BE2C (cell line): ENCODE results near the gene MYADML2.
A peak's percentile ranks its signal among the peaks of the same experiment; 100 is the strongest.

Experiments
- DNase-seq: peaks from one replicate; pipeline ENCODE4 v3.0.0-alpha.2; 2020
- H3K27me3 ChIP-seq: fragments of 250-450 bp; sonication (Bioruptor Pico); 2 replicates; pipeline ENCODE4 v1.5.1; 2020; ENCODE audit warnings: mild to moderate bottlenecking
- H3K36me3 ChIP-seq: fragments of 250-450 bp; sonication (Bioruptor Pico); 2 replicates; pipeline ENCODE4 v1.5.1; 2020; ENCODE audit warnings: mild to moderate bottlenecking
- H3K4me1 ChIP-seq: fragments of 250-450 bp; sonication (Bioruptor Pico); 2 replicates; pipeline ENCODE4 v1.5.1; 2020
- H3K4me3 ChIP-seq: 2 replicates; pipeline ENCODE4 v1.5.1; 2011; ENCODE audit warnings: low read depth, low read length
- H3K9me3 ChIP-seq: fragments of 250-450 bp; sonication (Bioruptor Pico); 2 replicates; pipeline ENCODE4 v1.5.1; 2020
- TF ChIP-seq, protein P1 (sequence below): IDR thresholded peaks from 2 replicates; pipeline ENCODE4 v1.5.1; 2012; ENCODE audit warnings: mild to moderate bottlenecking, low read depth, low read length

Gene MYADML2

DNA sequence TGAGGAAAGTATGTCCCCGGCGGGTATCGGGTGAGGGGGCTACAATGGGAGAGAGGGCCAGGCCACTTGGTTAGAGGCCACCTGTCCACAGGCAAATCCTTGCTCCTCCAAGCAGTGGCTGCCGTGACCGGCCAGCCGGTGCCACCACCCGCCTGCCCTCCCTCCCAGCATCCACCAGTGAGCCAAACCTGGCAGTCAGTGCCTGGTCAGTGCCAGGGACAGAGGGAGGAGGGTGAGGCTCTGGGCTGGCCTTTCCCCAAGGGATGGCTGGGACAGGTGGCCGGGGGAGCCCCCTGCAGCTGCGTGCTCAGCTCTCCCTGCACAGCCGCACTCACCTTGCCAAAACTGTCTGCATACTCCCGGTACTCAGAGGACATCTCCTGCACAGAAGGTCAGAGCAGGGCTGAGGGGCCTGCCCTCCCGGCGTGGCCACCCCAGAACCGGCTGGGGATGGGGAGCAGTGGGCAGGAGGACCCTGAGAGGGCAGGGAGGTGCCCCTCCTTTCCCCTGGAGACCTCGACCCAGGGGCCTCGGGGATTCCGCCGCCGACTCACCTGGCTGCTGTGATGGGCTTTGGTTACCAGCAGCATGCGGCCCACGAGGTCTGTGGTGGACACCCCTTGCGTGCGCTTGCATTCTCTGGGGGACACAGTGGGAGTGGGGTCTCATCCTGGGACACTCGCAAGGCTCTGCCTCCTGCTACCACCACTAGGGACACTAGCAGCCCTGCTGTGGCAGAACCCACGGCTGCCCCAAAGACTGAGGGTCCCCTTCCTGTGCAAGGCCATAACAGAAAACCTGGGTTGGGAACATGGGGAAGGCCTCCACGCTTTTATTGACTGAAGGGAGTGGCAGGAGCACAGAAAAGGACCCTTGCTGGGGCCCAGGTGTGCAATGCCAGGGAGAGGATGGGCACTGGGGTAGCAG lies 39.6 kb downstream of the MYADML2 start:
- DNase-seq, result no peak
- no peak overlapping the region for H3K4me3 ChIP-seq
- H3K36me3 ChIP-seq, result peaks cover 10% of the 10 kb centered on the region
- TF ChIP-seq, protein P1, sequence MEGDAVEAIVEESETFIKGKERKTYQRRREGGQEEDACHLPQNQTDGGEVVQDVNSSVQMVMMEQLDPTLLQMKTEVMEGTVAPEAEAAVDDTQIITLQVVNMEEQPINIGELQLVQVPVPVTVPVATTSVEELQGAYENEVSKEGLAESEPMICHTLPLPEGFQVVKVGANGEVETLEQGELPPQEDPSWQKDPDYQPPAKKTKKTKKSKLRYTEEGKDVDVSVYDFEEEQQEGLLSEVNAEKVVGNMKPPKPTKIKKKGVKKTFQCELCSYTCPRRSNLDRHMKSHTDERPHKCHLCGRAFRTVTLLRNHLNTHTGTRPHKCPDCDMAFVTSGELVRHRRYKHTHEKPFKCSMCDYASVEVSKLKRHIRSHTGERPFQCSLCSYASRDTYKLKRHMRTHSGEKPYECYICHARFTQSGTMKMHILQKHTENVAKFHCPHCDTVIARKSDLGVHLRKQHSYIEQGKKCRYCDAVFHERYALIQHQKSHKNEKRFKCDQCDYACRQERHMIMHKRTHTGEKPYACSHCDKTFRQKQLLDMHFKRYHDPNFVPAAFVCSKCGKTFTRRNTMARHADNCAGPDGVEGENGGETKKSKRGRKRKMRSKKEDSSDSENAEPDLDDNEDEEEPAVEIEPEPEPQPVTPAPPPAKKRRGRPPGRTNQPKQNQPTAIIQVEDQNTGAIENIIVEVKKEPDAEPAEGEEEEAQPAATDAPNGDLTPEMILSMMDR, result 0 out of 2 replicates have a peak, but pooled peaks have one; percentile 10
- H3K27me3 ChIP-seq, result no peaks in the 10 kb centered on the region
- peaks cover 3% of the 10 kb centered on the region for H3K4me1 ChIP-seq
- H3K9me3 ChIP-seq, result no peaks in the 10 kb centered on the region

- no peak for DNase-seq
- Histone ChIP-seq H3K4me3 (no peak overlapping the region), H3K4me1 (peaks cover 5% of the 10 kb centered on the region), H3K9me3 (no peaks in the 10 kb centered on the region), H3K27me3 (no peaks in the 10 kb centered on the region), H3K36me3 (peaks cover 1% of the 10 kb centered on the region)
- TF ChIP-seq, protein P1, result peak; percentile 31
Observed at GRCh38 chr17:81906476-81907218, 40.4 kb downstream of the MYADML2 start.

DNA sequence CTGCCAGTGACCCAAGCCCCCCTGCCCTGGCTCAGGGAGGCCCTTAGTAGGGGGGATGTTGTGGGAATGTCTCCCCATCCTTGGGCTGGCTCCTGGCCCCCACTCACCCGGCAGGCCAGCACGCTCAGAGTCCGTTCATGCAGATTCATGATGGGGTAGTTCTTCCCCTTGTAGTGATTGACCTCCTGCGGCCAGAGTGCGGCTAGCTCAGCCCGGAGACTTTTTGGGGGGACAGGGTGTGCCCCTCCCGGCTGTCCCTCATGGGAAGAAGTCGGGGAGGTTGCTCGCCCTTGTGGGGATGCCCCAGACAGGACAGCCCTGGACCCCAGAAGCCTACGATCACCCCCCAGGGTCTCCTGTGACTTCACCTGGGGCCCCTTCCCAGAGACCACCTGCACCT lies 41.0 kb downstream of the MYADML2 start:
- DNase-seq, result no peak
- Histone ChIP-seq H3K9me3 (no peaks in the 10 kb centered on the region), H3K4me3 (no peak overlapping the region), H3K4me1 (peaks cover 7% of the 10 kb centered on the region), H3K27me3 (no peaks in the 10 kb centered on the region), H3K36me3 (no peaks in the 10 kb centered on the region; the same call in 1 of the 2 replicates)
- TF ChIP-seq, protein P1, result no peak

- peaks cover 7% of the 10 kb centered on the region for H3K4me1 ChIP-seq
- DNase-seq, result no peak
- TF ChIP-seq, protein P1, result no peak
- H3K4me3 ChIP-seq, result no peak overlapping the region
- H3K27me3 ChIP-seq, result no peaks in the 10 kb centered on the region
- no peaks in the 10 kb centered on the region; the same call in 1 of the 2 replicates for H3K36me3 ChIP-seq
- no peaks in the 10 kb centered on the region for H3K9me3 ChIP-seq
Observed at GRCh38 chr17:81905424-81905875, 41.6 kb downstream of the MYADML2 start.

DNA sequence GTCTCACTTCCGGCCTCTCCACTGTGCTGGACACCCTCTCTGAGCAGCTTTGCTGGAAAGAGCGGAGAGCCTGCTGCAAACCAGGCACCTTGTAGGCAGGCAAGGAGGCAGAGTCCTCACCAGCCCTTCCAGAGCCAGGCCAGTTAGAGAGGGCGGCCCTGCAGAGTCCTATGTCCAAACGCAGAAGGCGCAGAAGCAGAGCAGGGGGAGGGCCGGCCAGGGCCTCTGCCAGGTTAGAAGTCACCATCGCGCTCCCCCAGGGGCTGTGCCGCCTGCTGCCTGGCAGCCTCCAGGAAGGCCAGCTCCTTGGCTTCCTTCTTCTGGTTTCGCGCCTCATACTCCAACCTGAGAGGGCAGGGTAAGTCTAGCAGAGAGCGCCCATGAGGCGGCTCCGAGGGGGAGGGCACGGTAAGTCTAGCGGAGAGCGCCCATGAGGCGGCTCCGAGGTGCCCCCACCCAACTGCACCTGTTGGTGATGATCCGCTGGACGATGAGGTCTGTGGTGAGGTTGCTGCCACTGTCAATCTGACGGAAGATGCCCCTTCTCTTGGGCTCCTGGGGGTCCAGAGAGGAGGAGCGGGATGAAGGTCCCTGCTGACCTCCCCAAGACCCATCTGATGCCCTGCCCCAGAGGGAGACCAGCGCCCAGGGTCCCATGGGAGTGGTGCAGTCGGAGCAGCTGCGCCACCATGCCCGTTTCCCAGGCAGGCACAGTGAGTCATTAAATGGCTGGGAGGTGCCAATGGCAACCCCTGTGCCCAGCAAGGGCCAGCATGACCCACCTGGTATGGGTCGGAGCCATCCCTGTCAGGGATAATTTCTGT lies 42.2 kb downstream of the MYADML2 start:
- DNase-seq, result no peak
- H3K36me3 ChIP-seq, result peaks cover 2% of the 10 kb centered on the region; the same call in 1 of the 2 replicates
- peaks cover 7% of the 10 kb centered on the region for H3K4me1 ChIP-seq

More for the DNA sequence above, 42.2 kb downstream of the MYADML2 start:
- H3K27me3 ChIP-seq, result no peaks in the 10 kb centered on the region
- H3K4me3 ChIP-seq, result no peak overlapping the region
- H3K9me3 ChIP-seq, result no peaks in the 10 kb centered on the region
- TF ChIP-seq, protein P1, result no peak
